ENCODE measurements around the gene FBXL7.

Gene FBXL7

DNA sequence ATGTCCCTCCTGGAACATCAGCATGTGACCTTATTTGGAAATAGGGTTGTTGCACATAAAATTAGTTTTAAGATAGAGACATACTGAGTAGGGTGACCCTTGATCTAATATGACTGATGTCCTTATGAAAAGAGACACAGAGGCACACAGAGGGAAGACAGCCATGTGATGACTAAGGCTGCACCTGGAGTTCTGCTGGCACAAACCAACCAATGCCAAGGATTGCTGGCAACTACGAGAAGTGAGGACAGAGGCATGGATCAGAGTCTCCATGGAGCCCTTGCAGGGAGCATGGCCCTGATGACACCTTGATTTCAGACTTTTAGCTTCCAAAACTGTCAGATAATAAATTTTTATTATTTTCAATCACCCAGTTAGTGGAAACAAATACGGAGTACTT is 101.9 kb downstream of the FBXL7 start:
- no peak for DNase-seq
- H3K4me3 ChIP-seq (ENCODE audit: low read depth, low read length) = no peak overlapping the region
- H3K9me3 ChIP-seq (ENCODE audit: severe bottlenecking) = peaks cover 5% of the 10 kb centered on the region
- no peaks in the 10 kb centered on the region for H3K36me3 ChIP-seq
- TF ChIP-seq, protein P1, sequence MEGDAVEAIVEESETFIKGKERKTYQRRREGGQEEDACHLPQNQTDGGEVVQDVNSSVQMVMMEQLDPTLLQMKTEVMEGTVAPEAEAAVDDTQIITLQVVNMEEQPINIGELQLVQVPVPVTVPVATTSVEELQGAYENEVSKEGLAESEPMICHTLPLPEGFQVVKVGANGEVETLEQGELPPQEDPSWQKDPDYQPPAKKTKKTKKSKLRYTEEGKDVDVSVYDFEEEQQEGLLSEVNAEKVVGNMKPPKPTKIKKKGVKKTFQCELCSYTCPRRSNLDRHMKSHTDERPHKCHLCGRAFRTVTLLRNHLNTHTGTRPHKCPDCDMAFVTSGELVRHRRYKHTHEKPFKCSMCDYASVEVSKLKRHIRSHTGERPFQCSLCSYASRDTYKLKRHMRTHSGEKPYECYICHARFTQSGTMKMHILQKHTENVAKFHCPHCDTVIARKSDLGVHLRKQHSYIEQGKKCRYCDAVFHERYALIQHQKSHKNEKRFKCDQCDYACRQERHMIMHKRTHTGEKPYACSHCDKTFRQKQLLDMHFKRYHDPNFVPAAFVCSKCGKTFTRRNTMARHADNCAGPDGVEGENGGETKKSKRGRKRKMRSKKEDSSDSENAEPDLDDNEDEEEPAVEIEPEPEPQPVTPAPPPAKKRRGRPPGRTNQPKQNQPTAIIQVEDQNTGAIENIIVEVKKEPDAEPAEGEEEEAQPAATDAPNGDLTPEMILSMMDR (IDR thresholded peaks at IDR 0.05; ENCODE audit: low read depth, low read length) = no peak
- no peaks in the 10 kb centered on the region for H3K27me3 ChIP-seq (ENCODE audit: insufficient read depth, low read depth, severe bottlenecking)
- H3K27ac ChIP-seq = no peak overlapping the region

DNA sequence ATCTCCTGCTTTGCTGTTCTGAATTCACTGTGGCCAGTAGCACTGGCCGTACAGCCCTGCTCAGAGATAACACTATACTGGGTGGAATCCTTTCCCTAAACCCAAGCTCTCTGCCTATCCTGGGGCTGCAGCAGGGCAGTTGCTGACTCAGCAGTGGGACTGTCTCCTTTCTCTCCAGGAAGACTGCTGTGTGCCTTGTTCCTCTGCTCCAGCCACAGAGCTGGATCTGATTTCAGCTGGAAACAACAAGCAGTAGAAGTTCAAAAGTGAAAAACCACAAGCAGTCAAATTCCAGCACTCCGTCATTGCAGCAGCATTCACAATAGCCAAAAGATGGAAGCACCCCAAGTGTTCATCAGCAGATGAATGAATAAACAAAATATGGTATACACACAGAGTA is 105.0 kb downstream of the FBXL7 start:
- H3K27me3 ChIP-seq (ENCODE audit: insufficient read depth, low read depth, severe bottlenecking) = no peaks in the 10 kb centered on the region
- no peaks in the 10 kb centered on the region for H3K36me3 ChIP-seq
- TF ChIP-seq, protein P1 (IDR thresholded peaks at IDR 0.05; ENCODE audit: low read depth, low read length) = no peak
- no peak for DNase-seq
- peaks cover 4% of the 10 kb centered on the region for H3K9me3 ChIP-seq (ENCODE audit: severe bottlenecking)
- no peak overlapping the region for H3K27ac ChIP-seq
- H3K4me3 ChIP-seq (ENCODE audit: low read depth, low read length) = no peak overlapping the region

DNA sequence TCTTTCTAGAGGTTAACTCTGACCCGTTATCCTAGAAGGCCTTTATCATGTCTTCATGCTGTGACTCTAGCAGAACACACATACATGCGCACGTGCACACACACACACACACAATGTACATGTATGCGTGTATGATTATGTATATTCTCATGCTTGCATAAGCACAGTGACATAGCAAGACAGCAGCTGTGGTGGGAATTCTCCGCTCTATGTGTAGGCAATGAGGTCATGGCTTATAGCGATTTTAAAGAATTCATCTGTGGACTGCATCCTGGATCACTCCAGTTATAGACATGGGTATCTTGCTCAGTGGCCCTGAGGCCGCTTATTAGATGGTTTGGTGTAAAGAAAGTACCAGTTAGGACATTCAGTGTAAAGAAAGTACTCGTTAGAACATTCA is 106.2 kb downstream of the FBXL7 start:
- no peak for DNase-seq
- no peaks in the 10 kb centered on the region for H3K27me3 ChIP-seq (ENCODE audit: insufficient read depth, low read depth, severe bottlenecking)
- no peak overlapping the region for H3K4me3 ChIP-seq (ENCODE audit: low read depth, low read length)
- H3K36me3 ChIP-seq = no peaks in the 10 kb centered on the region
- no peaks in the 10 kb centered on the region for H3K9me3 ChIP-seq (ENCODE audit: severe bottlenecking)
- H3K27ac ChIP-seq = no peak overlapping the region
- TF ChIP-seq, protein P1 (IDR thresholded peaks at IDR 0.05; ENCODE audit: low read depth, low read length) = no peak

DNA sequence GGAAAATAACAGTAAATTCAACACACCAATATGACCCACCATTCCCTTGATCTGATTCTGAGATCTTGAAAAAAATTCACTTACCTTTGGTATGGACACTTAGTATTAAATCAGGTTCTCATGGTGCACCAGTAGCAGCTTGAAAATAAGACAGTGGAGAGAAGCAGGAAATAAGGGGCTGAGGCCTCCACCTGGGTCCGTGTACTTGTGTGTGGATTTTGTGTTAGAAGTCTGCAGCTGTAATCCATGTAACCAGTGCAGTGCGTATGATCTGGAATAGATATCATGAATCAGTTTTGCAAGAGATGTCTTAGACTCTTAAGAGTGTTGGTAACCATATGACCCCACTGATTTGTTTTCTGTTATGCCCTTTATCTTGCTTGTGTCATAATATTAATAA is 107.1 kb downstream of the FBXL7 start:
- Histone ChIP-seq H3K27ac (no peak overlapping the region), H3K4me3 (ENCODE audit: low read depth, low read length) (no peak overlapping the region), H3K36me3 (no peaks in the 10 kb centered on the region), H3K9me3 (ENCODE audit: severe bottlenecking) (no peaks in the 10 kb centered on the region), H3K27me3 (ENCODE audit: insufficient read depth, low read depth, severe bottlenecking) (no peaks in the 10 kb centered on the region)
- TF ChIP-seq, protein P1 (IDR thresholded peaks at IDR 0.05; ENCODE audit: low read depth, low read length) = no peak
- DNase-seq = no peak

DNA sequence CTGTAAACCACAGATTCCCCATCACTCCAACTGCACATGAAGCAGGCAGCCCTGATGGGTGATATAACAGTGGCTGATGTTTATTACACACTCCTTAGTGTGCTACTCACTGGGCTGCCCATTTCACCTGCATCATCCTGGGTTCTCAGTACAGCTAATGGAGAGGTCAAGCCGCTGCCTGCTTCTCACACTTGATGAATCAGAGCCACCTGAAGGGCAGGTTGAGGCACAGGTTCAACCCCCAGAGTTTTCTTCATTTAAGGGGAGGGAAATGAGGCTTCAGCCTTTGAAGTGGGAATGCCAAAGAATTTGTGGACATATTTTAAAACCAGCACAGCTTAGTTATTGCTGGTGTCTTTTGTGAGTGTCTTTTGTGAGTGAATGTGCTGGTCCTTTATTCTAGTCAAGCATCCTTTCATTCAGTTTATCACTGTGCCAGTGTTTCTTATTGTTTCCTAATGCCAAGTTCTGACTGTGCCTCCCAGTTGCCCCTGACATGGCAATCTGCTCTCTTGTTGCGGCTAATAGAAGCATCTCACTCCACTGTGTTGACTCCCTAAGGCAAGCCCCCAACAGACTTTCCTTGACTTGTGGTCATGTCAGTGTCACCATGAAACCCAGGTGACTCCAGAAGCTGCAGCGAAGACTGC is 109.2 kb downstream of the FBXL7 start:
- H3K9me3 ChIP-seq (ENCODE audit: severe bottlenecking) = no peaks in the 10 kb centered on the region
- TF ChIP-seq, protein P1 (IDR thresholded peaks at IDR 0.05; ENCODE audit: low read depth, low read length) = no peak

DNA sequence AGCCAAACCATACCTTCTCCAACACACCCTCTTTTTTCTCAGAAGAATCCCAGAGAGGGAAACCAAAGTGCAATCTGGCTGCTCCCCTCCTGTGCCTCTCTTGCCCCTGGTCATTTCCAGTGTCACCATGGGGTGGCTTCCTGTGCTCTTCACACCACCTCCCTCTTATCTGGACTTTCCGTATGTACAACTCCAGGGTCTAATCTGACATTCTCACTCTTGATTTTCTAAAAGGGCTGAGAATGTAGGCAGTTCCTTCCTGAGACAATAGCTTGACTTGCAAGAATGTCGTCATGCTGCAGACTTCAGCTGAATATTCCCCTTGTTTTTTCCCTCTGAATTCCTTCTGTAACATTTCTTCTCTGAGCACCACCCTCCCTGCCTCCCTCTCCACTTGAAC is 110.2 kb downstream of the FBXL7 start:
- Histone ChIP-seq H3K27ac (no peak overlapping the region), H3K9me3 (ENCODE audit: severe bottlenecking) (no peaks in the 10 kb centered on the region), H3K36me3 (no peaks in the 10 kb centered on the region), H3K27me3 (ENCODE audit: insufficient read depth, low read depth, severe bottlenecking) (no peaks in the 10 kb centered on the region), H3K4me3 (ENCODE audit: low read depth, low read length) (no peak overlapping the region)
- TF ChIP-seq, protein P1 (IDR thresholded peaks at IDR 0.05; ENCODE audit: low read depth, low read length) = no peak
- DNase-seq = no peak

More for the DNA sequence above, 109.2 kb downstream of the FBXL7 start:
- Histone ChIP-seq H3K4me3 (ENCODE audit: low read depth, low read length) (no peak overlapping the region), H3K27ac (no peak overlapping the region), H3K27me3 (ENCODE audit: insufficient read depth, low read depth, severe bottlenecking) (no peaks in the 10 kb centered on the region), H3K36me3 (no peaks in the 10 kb centered on the region)
- DNase-seq = no peak

Measured in WERI-Rb-1 (cell line).